GM18502 (cell line): ENCODE data around the gene S100A12.
"Not testable (repeated sequence)": the region's sequence is repeated elsewhere in the genome, so short reads cannot be mapped to it uniquely, and the experiment has no call there.

Experiments used
- ATAC-seq: cut with Tn5 transposase; IDR thresholded peaks from one replicate; pipeline ENCODE4 v1.9.1; 2021; ENCODE audit warnings: mild to moderate bottlenecking; ENCODE audit not compliant: unreplicated experiment, poor library complexity

The S100A12 gene

GRCh38 chr1:153375511-153375910, at the start of gene S100A12:
TSS of gene S100A12 (minus strand) at chr1:153375621. CDS start at chr1:153374592, 1,029 bp downstream.
- ATAC-seq, result no peak

GRCh38 chr1:153422450-153423068, 47.1 kb upstream of the S100A12 start:
- no peak for ATAC-seq

GRCh38 chr1:153420306-153420705, 44.9 kb upstream of the S100A12 start:
- ATAC-seq, result no peak

DNA sequence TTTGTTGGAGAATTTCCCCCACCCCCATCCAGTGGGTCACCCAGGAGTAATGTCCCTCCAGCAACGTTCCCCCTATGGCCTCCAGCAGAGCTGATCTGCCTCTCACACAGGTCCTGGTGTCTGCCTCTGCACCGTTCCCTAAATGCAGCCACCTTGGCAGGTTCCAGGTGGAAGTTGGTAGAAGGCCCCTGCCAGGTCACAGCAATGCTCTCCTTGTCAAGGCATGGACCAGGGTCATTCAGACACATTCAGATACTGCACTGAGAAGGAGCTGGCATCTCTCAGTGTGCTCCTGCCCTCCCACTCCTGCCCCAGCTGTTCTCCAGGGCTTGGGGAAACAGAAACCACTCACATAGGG, 44.0 kb upstream of the S100A12 start:
- not testable (repeated sequence) for ATAC-seq

- not testable (repeated sequence) for ATAC-seq
Observed at GRCh38 chr1:153418758-153419435, 43.5 kb upstream of the S100A12 start.

GRCh38 chr1:153417136-153417888, 41.9 kb upstream of the S100A12 start:
- no peak for ATAC-seq

GRCh38 chr1:153415850-153416570, 40.6 kb upstream of the S100A12 start, which contains the start of gene S100A7A:
TSS of gene S100A7A (plus strand) at chr1:153416520. CDS start at chr1:153418083, 1,563 bp downstream.
- ATAC-seq, result no peak

DNA sequence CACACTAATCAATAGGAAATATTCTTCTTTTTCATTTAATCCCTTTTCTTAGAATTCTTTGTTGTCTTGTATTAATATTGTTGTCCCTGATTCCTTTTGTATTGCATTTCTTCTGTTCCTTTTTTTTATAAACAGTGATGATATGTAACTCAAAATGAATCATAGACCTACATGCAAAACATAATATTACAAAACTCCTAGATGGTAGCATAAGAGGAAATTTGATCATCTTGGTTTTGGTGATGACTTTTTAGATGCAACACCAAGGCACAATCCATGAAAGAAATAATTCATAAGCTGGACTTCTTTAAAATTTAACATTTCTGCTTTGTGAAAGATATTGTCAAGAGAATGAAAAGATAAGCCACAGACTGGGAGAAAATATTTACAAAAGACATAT, 38.5 kb upstream of the S100A12 start:
- not testable (repeated sequence) for ATAC-seq

DNA sequence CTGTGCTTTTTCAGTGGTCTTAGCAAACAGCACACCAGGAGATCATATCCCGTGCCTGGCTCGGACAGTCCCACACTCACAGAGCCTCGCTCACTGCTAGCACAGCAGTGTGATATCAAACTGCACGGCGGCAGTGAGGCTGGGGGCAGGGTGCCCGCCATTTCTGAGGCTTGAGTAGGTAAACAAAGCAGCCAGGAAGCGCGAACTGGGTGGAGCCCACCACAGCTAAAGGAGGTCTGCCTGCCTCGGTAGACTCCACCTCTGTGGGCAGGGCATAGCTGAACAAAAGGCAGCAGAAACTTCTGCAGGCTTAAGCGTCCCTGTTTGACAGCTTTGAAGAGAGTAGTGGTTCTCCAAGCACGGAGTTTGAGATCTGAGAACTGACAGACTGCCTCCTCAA, 31.9 kb upstream of the S100A12 start:
- not testable (repeated sequence) for ATAC-seq

- ATAC-seq, result not testable (repeated sequence)
Observed at GRCh38 chr1:153405825-153406599, 30.6 kb upstream of the S100A12 start.

DNA sequence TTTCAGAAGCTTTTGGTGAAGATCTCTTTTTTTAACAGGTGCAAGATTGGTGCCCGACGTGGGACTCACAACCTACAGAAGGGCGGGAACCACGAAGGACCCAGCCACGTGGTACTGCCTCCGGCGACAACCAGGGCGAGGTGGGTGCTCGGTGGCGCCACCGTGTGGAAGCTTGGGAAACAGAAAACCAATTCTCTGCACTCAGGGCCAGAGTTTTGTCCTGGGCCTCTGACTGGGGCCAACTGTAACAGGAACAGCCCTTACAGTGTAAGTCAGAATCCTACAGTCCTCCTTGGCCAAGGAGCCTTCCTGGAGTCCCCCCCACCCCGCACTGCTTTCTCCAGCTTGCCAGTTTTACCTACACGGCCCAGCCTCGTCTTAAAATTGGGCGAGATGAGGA, 29.3 kb upstream of the S100A12 start:
- ATAC-seq, result no peak

DNA sequence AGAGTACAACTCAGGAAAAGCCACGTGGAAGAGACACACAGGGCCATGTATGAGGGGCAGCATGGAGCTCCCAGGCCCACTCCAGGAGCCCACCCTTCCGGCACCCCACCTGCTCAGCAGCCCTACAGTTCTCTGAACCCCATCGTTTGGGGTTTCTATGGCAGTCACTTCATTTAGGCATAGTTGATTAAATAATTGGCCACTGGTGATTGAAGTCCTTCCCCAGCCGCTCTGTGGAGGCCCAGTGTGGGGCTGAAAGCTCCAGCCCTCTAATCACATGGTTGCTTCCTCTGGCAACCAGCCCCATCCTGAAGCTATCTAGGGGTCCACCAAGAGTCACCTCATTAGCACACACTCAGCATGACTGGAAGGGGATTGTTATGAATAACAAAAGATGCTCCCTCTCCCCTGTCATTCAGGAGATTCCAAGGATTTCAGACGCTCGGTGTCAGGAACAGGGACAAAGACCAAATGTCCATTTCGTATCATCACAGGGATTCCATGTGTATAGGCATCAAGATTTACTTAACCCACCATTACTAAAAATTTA, 28.7 kb upstream of the S100A12 start:
- no peak for ATAC-seq

DNA sequence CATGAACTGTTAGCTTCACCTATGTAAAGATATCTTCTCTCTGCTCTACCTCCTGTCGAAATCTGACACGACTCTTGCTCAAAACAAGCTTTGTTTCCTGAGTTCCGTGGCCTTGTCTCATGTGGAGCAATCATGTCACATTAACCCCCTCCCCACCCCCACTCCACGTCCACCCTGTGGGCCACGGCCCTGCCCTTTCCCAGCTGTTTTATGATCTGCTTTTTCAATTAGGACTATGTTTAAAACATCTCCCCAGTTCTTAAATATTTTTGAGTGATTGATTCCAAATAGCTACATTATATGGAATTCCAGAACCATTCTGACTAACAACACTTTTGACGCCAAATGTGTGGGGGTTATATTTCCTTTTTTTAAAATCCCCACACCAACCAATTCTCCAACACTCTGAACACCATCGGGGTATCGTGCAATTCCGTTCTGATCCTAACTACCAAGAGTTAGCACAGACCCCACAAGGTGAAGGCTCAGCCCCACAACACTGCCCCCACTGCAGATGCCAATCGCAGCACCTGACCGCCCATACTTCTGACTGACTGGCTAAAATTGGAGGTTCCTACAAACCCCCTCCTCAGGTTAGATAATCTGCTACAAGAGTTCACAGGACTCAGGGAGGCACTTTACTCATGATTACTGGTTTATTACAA, 28.1 kb upstream of the S100A12 start:
- ATAC-seq, result no peak

- no peak for ATAC-seq
Observed at GRCh38 chr1:153402226-153402625, 26.8 kb upstream of the S100A12 start.

GRCh38 chr1:153401461-153401860, 26.0 kb upstream of the S100A12 start:
- no peak for ATAC-seq

DNA sequence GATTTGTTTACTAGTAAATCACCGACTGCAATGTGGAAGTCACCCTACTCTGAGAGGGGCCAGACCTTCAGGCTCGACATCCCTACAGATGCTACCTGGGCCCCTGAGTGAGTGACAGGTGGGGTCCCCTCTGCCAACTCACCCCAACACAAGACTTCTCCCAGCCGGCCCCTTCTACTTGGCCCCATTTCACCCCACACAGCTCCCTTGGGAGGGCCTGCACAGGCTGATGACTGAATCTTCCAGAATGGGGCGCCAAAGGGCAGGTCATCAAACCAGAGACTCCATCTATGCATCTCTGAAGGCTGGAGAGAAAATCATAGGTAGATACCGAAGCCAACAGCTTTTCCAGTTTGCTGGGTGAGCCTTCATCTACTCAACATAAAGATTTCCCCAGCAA, 24.8 kb upstream of the S100A12 start:
- ATAC-seq, result no peak

- no peak for ATAC-seq
Observed at GRCh38 chr1:153399401-153400055, 24.1 kb upstream of the S100A12 start.

DNA sequence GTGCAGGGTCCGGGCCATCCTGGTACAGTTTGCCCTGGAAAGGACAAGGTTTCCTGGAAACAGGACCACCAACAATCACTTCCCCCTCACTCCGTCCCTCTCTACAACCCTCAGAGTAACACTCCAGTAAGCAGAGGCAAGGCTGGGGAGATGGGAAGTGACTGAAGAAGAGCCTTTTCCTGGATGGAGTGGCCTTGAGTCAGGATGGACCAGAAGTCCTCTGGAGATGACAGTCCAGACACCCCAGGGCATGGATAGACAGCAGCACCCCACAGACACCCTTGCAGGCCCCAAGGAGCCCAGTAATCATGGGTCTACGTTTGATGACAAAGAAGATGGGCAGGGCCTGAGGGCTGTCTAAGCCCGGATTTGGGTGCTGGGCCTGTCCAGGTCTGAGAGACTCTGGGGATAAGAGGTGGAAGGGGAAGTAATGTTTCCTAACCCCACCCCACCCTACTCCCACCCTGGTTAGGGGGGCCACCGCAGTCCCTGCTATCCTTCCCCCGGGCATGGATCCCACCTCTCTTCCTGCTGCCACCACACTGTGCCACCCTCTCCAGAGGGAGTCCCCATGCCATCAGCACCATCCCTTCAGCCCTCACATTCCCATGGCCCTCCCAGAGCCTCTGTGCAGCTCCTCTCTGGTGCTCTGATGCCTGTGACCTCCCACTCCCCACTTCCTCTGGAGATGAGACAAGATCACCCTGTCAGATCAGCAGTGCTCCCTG, 22.7 kb upstream of the S100A12 start:
- ATAC-seq, result no peak
